ENCODE results near the gene CHCHD3. TPM values are rescaled to one million over a fixed set of nuclear protein-coding genes. Genes with fewer than 3 reads are reported as not detected.

The CHCHD3 gene
- total and polyA plus RNA-seq, 3 experiments from 2014 or later = 59.1 to 87.6 (median 86.9) TPM

- Mint-ChIP-seq H3K27ac (no peak overlapping the region), H3K4me3 (no peak overlapping the region), H3K4me1 (peaks cover 37 to 54% (median 47%) of the 10 kb centered on the region in 3 donors), H3K27me3 (no peaks in the 10 kb centered on the region), H3K36me3 (peaks cover 0 to 18% (median 6%) of the 10 kb centered on the region in 3 donors), H3K9me3 (no peaks in the 10 kb centered on the region)
- Histone ChIP-seq H3K27me3 (ENCODE audit: insufficient read depth, low read length, poor library complexity, severe bottlenecking) (no peaks in the 10 kb centered on the region), H3K4me3 (ENCODE audit: low read length) (no peak overlapping the region), H3K4me1 (ENCODE audit: insufficient read depth, low read length) (no peaks in the 10 kb centered on the region), H3K27ac (ENCODE audit: low read depth, low read length) (no peak overlapping the region), H3K36me3 (ENCODE audit: insufficient read depth, low read length) (no peaks in the 10 kb centered on the region), H3K9me3 (ENCODE audit: low read length) (no peaks in the 10 kb centered on the region)
- POLR2A ChIA-PET = no interaction called here
- no peak for DNase-seq
- CTCF ChIA-PET = no interaction called here
Observed at GRCh38 chr7:133050200-133050995, 31.5 kb downstream of the CHCHD3 start.

GRCh38 chr7:133048589-133048988 is 33.3 kb downstream of the CHCHD3 start:
- no peak overlapping the region for H3K27ac ChIP-seq (ENCODE audit: low read depth, low read length)
- H3K9me3 ChIP-seq (ENCODE audit: low read length) = no peaks in the 10 kb centered on the region
- DNase-seq = no peak
- H3K4me1 ChIP-seq (ENCODE audit: insufficient read depth, low read length) = no peaks in the 10 kb centered on the region
- H3K4me1 Mint-ChIP-seq = peaks cover 35 to 49% (median 46%) of the 10 kb centered on the region in 3 donors
- POLR2A ChIA-PET = no interaction called here
- H3K36me3 Mint-ChIP-seq = peaks cover 0 to 19% (median 10%) of the 10 kb centered on the region in 3 donors
- H3K27me3 Mint-ChIP-seq = no peaks in the 10 kb centered on the region
- no peaks in the 10 kb centered on the region for H3K9me3 Mint-ChIP-seq
- H3K4me3 ChIP-seq (ENCODE audit: low read length) = no peak overlapping the region
- no peaks in the 10 kb centered on the region for H3K36me3 ChIP-seq (ENCODE audit: insufficient read depth, low read length)
- H3K4me3 Mint-ChIP-seq = no peak overlapping the region
- peak overlapping the region in 1 of 8 donors; percentile 66 for H3K27ac Mint-ChIP-seq
- H3K27me3 ChIP-seq (ENCODE audit: insufficient read depth, low read length, poor library complexity, severe bottlenecking) = no peaks in the 10 kb centered on the region
- CTCF ChIA-PET = no interaction called here

- ChIA-PET CTCF (no interaction called here), POLR2A (no interaction called here)
- Histone ChIP-seq H3K27me3 (ENCODE audit: insufficient read depth, low read length, poor library complexity, severe bottlenecking) (no peaks in the 10 kb centered on the region), H3K9me3 (ENCODE audit: low read length) (no peaks in the 10 kb centered on the region), H3K4me3 (ENCODE audit: low read length) (no peak overlapping the region), H3K4me1 (ENCODE audit: insufficient read depth, low read length) (no peaks in the 10 kb centered on the region), H3K36me3 (ENCODE audit: insufficient read depth, low read length) (no peaks in the 10 kb centered on the region), H3K27ac (ENCODE audit: low read depth, low read length) (no peak overlapping the region)
- DNase-seq = no peak
- Mint-ChIP-seq H3K27ac (no peak overlapping the region), H3K27me3 (no peaks in the 10 kb centered on the region), H3K36me3 (peaks cover 0 to 19% (median 10%) of the 10 kb centered on the region in 3 donors), H3K4me1 (peaks cover 26 to 38% (median 34%) of the 10 kb centered on the region in 3 donors), H3K9me3 (no peaks in the 10 kb centered on the region), H3K4me3 (no peak overlapping the region)
Observed at GRCh38 chr7:133047321-133047720, 34.6 kb downstream of the CHCHD3 start.

- Histone ChIP-seq H3K9me3 (ENCODE audit: low read length) (no peaks in the 10 kb centered on the region), H3K4me3 (ENCODE audit: low read length) (no peak overlapping the region), H3K27ac (ENCODE audit: low read depth, low read length) (no peak overlapping the region), H3K4me1 (ENCODE audit: insufficient read depth, low read length) (no peaks in the 10 kb centered on the region), H3K27me3 (ENCODE audit: insufficient read depth, low read length, poor library complexity, severe bottlenecking) (no peaks in the 10 kb centered on the region), H3K36me3 (ENCODE audit: insufficient read depth, low read length) (no peaks in the 10 kb centered on the region)
- Mint-ChIP-seq H3K27me3 (no peaks in the 10 kb centered on the region), H3K36me3 (peaks cover 0 to 19% (median 16%) of the 10 kb centered on the region in 3 donors), H3K4me3 (no peak overlapping the region), H3K27ac (no peak overlapping the region), H3K9me3 (no peaks in the 10 kb centered on the region), H3K4me1 (peaks cover 23 to 29% (median 28%) of the 10 kb centered on the region in 3 donors)
- ChIA-PET CTCF (no interaction called here), POLR2A (no interaction called here)
- no peak for DNase-seq
Observed at GRCh38 chr7:133044722-133045473, 37.0 kb downstream of the CHCHD3 start.

GRCh38 chr7:133040674-133041073 is 41.2 kb downstream of the CHCHD3 start:
- H3K27me3 Mint-ChIP-seq = no peaks in the 10 kb centered on the region
- H3K4me1 Mint-ChIP-seq = peaks cover 14 to 18% (median 17%) of the 10 kb centered on the region in 3 donors
- Histone ChIP-seq H3K27me3 (ENCODE audit: insufficient read depth, low read length, poor library complexity, severe bottlenecking) (no peaks in the 10 kb centered on the region), H3K9me3 (ENCODE audit: low read length) (no peaks in the 10 kb centered on the region), H3K4me1 (ENCODE audit: insufficient read depth, low read length) (no peaks in the 10 kb centered on the region), H3K36me3 (ENCODE audit: insufficient read depth, low read length) (no peaks in the 10 kb centered on the region), H3K4me3 (ENCODE audit: low read length) (no peak overlapping the region), H3K27ac (ENCODE audit: low read depth, low read length) (no peak overlapping the region)
- H3K4me3 Mint-ChIP-seq = no peak overlapping the region
- peak overlapping the region in 1 of 8 donors; percentile 71 for H3K27ac Mint-ChIP-seq
- CTCF ChIA-PET = no interaction called here
- DNase-seq = no peak
- H3K9me3 Mint-ChIP-seq = no peaks in the 10 kb centered on the region
- H3K36me3 Mint-ChIP-seq = peaks cover 0 to 11% (median 5%) of the 10 kb centered on the region in 3 donors
- POLR2A ChIA-PET = no interaction called here

GRCh38 chr7:133040178-133040577 is 41.7 kb downstream of the CHCHD3 start:
- no peak for DNase-seq
- Histone ChIP-seq H3K27ac (ENCODE audit: low read depth, low read length) (no peak overlapping the region), H3K36me3 (ENCODE audit: insufficient read depth, low read length) (no peaks in the 10 kb centered on the region), H3K9me3 (ENCODE audit: low read length) (no peaks in the 10 kb centered on the region), H3K4me3 (ENCODE audit: low read length) (no peak overlapping the region), H3K4me1 (ENCODE audit: insufficient read depth, low read length) (no peaks in the 10 kb centered on the region), H3K27me3 (ENCODE audit: insufficient read depth, low read length, poor library complexity, severe bottlenecking) (no peaks in the 10 kb centered on the region)
- ChIA-PET CTCF (no interaction called here), POLR2A (no interaction called here)
- Mint-ChIP-seq H3K9me3 (no peaks in the 10 kb centered on the region), H3K4me3 (no peak overlapping the region), H3K27me3 (no peaks in the 10 kb centered on the region), H3K27ac (peak overlapping the region in 1 of 8 donors; percentile 71), H3K36me3 (peaks cover 0 to 9% (median 8%) of the 10 kb centered on the region in 3 donors), H3K4me1 (peaks cover 15 to 22% (median 17%) of the 10 kb centered on the region in 3 donors)

- H3K4me1 Mint-ChIP-seq = peaks cover 15 to 23% (median 19%) of the 10 kb centered on the region in 3 donors
- H3K36me3 Mint-ChIP-seq = peaks cover 0 to 11% (median 9%) of the 10 kb centered on the region in 3 donors
- H3K9me3 Mint-ChIP-seq = no peaks in the 10 kb centered on the region
- Histone ChIP-seq H3K4me3 (ENCODE audit: low read length) (no peak overlapping the region), H3K27me3 (ENCODE audit: insufficient read depth, low read length, poor library complexity, severe bottlenecking) (no peaks in the 10 kb centered on the region), H3K4me1 (ENCODE audit: insufficient read depth, low read length) (no peaks in the 10 kb centered on the region), H3K27ac (ENCODE audit: low read depth, low read length) (no peak overlapping the region), H3K9me3 (ENCODE audit: low read length) (no peaks in the 10 kb centered on the region), H3K36me3 (ENCODE audit: insufficient read depth, low read length) (no peaks in the 10 kb centered on the region)
- no peak overlapping the region for H3K4me3 Mint-ChIP-seq
- ChIA-PET POLR2A (no interaction called here), CTCF (no interaction called here)
- no peaks in the 10 kb centered on the region for H3K27me3 Mint-ChIP-seq
- DNase-seq = no peak
- H3K27ac Mint-ChIP-seq = peak overlapping the region in 1 of 8 donors; percentile 29
Observed at GRCh38 chr7:133039614-133040013, 42.3 kb downstream of the CHCHD3 start.

- peaks cover 11 to 33% (median 31%) of the 10 kb centered on the region in 3 donors for H3K4me1 Mint-ChIP-seq
- no peak for DNase-seq
- peak overlapping the region in 1 of 8 donors; percentile 50 for H3K27ac Mint-ChIP-seq
- no peaks in the 10 kb centered on the region for H3K9me3 Mint-ChIP-seq
- no peaks in the 10 kb centered on the region for H3K4me1 ChIP-seq (ENCODE audit: insufficient read depth, low read length)
- no peaks in the 10 kb centered on the region for H3K9me3 ChIP-seq (ENCODE audit: low read length)
- H3K4me3 ChIP-seq (ENCODE audit: low read length) = no peak overlapping the region
- no peaks in the 10 kb centered on the region for H3K36me3 ChIP-seq (ENCODE audit: insufficient read depth, low read length)
- no peaks in the 10 kb centered on the region for H3K27me3 Mint-ChIP-seq
- no peak overlapping the region for H3K4me3 Mint-ChIP-seq
- no peaks in the 10 kb centered on the region for H3K27me3 ChIP-seq (ENCODE audit: insufficient read depth, low read length, poor library complexity, severe bottlenecking)
- H3K27ac ChIP-seq (ENCODE audit: low read depth, low read length) = no peak overlapping the region
- POLR2A ChIA-PET = no interaction called here
- CTCF ChIA-PET = no interaction called here
- H3K36me3 Mint-ChIP-seq = peaks cover 0 to 9% (median 2%) of the 10 kb centered on the region in 3 donors
Observed at GRCh38 chr7:133036289-133036688, 45.6 kb downstream of the CHCHD3 start.

All from CD8-positive, alpha-beta memory T cell (primary cell).